GM19035 (cell line): ENCODE data around the gene SIGLEC9.
A peak's percentile ranks its signal among the peaks of the same experiment; 100 is the strongest.

Experiments used
- ATAC-seq: cut with Tn5 transposase; IDR thresholded peaks from one replicate; pipeline ENCODE4 v1.9.1; 2021; ENCODE audit not compliant: unreplicated experiment

Gene SIGLEC9

DNA sequence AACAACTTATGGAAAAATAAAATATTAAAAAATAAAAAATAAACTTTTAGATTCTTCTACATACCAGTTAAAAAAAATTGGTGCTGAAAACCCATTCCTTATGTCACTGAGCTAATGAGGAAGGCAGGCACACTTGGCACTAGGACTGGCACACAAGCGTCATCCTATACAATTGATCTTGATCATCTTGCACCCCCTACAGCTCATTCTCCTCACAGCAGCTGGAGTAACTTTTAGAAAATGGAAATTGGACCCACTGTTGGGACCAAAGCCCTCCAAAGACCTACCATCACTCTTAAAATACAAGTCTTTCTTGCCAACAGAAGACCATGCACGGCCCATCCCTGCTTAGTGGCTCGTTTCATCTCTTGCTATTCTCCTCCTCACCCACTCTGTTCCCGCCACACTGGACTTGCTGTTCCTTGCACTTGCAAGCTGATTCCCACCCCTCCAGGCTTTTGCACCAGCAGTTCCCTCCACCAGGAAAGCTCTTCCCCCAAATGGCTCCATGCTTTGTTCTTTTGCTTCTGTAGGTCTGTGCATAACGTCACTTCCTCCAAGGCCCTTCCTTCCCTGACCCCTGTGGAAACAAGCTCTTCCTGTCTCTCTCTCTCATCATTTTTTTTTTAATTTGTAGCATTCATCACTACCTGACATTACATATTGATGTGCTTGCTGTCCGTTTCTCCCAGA lies 28.1 kb upstream of the SIGLEC9 start:
- no peak for ATAC-seq

DNA sequence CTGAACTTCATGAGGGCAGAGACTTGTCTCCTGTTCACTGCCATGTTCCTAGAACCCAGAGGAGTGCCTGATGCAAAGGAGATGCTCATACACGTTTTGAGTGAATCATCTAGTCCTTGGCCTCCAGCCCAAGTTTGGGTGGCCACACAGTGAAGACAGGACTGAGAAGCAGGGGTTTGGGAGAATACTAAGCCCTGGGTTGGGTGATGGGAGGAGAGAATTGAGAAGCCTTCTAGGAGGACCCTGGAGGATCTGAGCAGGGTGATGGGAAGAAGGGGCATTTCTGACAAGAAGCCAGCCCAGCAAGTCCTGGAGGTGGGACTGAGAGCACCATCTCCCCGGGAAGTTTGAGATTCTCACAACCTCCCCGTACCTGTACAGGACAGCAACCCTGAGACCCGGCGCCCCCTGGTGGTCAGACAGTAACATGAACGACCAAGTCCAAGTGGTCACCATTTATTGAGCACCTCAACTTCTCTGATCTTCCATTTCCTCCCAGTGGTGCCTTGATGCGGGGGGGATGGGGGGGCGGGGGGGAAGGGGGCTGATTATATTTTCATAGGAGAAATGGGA lies 27.5 kb upstream of the SIGLEC9 start:
- ATAC-seq = no peak

DNA sequence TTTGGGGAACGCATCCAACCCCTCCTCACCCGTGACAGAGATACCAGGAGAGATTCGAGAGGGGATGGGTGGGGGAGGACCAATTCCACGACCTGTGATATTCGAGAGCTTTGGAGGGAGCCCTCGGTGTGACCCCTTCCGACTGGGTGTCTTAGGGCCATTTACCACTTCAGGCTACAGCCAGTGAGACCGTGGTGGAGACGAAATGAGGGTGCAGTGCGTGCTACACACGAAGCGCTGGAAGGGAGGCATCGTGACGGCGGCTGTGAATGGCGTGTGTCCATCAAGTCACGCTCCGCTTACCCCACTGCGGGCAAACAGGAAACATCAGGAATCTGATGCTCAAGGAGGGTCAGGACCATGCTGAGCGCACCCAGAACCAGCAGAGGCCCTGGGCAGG lies 26.9 kb upstream of the SIGLEC9 start:
- ATAC-seq = no peak

DNA sequence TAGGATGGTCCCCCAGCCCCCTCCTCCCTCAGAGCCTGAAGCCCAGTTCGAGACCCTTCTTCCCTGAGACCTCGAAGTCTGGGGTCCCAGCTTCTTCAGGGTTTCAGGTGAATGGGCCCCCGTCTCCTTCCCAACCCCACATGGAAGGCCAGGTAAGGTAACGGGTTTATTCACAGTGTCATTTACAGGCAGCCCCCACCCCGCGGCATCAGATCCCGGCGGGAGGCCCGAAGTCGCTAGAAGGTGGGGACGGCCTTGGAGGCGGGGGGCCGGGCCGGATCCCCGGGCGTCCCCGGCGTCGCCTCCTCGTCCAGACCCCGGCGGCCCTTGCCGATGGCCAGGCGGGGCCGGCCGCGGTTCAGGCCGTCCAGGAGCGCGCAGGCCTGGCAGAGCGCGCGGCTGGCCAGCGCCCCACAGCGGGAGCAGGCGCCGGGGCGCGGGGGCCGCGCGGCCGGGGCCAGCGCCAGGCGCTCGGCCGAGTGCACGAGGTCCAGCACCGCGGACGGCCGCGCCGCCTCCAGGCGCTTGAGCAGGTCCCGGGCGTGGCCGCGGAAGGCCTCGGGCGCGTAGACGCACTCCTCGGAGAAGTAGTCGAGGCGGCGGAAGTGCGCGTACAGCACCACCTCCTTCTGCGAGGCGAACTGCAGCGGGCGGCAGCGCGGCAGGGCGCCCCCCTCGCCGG lies 26.2 kb upstream of the SIGLEC9 start:
- ATAC-seq = no peak

DNA sequence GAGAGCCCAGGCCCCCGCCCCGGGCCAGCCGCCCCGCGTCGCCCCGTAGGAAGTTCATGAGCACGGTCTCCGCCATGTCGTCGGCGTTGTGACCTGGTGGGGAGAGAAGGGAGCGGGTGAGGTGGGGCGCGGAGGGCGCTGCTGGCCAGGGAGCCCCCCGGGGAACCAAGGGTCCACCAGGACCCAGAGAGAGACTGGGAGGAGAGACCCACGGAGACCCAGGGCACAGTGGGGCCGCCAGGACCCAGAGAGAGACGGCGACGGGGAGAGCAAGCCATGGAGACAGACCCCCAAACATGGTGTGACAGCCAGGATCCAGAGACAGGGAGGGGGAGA lies 25.7 kb upstream of the SIGLEC9 start:
- no peak for ATAC-seq

DNA sequence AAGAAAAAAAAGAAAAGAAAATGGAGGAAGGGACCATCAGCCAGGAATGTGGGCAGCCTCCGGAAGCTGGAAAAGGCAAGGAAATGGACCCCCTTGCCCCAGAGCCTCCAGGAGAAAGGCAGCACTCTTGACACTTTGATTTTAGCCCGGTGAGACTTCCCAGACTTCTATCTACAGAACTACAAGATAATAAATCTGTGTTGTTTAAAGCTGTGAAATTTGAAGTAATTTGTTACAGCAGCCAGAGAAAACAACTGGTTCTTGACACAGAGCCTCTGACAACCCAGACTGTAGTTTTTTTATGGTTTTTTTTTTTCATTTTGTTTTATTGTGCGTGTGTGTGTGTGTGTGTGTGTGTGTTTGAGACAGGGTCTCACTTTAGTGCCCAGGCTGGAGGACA lies 24.1 kb upstream of the SIGLEC9 start:
- no peak for ATAC-seq

DNA sequence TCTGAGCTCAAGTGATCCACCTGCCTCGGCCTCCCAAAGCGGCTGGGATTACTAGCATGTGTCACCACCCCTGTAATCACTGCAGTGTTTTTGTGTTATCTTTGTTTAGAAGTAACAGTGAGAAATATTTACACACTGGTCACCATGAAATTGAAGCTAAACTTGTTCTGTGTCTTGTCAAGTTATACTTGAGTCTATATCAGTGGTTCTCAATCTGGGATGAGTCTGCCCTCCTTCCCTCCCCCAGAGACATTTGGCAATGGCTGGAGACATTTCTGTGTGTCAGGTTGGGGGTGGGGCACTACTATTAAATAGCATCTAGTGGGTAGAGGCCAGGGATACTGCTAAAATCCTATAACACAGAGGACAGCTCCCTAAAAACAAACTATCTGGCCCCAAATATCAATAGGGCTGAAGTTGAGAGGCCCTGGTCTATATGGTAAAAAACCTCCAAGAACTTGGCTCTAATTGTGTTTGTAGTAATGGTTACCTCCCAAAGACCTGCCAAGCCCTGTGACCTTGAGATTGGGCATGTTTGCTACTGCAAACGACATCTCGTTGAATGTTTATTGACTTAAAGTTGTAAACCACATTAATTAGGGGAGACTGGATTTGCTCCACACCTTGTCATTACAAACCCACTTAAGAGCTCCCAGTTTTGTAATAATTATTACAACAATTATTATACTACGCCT lies 23.4 kb upstream of the SIGLEC9 start:
- no peak for ATAC-seq

DNA sequence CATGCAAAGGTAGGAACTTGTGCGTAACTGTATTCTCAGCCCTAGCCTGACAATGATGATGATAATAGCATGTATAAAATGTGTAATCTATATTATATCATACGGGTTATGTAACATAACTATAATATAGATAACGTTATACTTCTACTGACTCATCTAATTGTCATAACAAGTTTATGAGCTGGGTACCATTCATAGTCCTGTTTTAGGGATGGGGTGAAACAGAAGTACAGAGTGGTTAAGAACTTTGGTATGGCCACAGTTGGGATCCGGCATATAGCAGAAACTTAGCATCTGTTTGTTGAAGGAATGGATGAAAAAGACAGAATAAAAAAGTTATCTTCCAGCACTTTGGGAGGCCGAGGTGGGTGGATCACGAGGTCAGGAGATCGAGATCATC lies 21.7 kb upstream of the SIGLEC9 start:
- no peak for ATAC-seq

DNA sequence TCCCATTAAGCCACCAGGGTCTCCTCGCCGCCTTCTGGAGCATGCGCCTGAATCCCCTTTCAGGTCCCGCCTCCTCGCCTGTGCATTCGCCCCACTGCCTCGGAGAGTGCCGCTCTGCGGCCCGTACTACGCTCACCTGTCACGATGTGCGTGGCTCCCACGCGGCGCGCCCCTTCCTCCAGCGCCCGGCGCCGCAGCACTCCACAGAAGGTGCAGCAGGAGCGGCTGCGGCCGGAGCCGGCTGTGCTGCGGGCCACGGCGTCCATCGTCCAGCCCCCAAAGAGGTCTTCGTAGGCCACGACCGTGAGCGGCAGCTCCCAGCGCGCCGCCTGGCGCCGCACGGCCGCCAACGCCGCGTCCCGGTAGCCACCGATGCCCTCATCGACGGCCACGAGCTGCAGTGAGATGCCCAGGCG lies 20.8 kb upstream of the SIGLEC9 start:
- no peak for ATAC-seq

DNA sequence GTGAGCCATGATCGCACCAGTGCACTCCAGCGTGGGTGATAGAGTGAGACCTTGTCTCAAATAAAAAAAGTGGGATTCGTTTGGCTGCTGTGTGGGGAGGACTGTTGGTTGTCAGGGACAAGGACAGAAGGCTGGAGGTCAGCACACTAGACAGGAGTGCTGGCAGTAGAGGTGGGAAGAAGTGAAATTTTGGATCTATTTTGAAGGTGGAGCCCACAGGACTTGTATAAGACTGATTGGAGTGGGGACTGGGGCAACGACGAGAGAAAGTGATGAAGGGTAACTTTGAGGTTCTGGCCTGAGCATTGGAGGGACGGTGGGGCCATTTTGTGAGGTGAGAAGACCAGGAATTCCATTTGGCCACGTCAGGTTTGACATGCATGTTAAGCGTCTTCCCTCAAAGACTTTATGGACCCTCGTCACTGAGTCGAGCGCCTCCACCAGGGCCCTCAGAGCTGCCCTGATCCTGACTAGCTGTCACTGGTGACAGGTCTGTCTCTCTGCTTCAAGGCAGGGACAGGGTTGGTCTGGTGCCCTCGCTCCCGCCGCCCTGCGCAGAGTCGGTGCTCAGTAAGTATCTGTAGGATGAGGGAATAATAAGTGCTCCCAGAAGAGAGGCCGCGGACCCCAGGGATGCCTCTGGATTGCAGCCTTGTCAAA lies 17.2 kb upstream of the SIGLEC9 start:
- no peak for ATAC-seq

DNA sequence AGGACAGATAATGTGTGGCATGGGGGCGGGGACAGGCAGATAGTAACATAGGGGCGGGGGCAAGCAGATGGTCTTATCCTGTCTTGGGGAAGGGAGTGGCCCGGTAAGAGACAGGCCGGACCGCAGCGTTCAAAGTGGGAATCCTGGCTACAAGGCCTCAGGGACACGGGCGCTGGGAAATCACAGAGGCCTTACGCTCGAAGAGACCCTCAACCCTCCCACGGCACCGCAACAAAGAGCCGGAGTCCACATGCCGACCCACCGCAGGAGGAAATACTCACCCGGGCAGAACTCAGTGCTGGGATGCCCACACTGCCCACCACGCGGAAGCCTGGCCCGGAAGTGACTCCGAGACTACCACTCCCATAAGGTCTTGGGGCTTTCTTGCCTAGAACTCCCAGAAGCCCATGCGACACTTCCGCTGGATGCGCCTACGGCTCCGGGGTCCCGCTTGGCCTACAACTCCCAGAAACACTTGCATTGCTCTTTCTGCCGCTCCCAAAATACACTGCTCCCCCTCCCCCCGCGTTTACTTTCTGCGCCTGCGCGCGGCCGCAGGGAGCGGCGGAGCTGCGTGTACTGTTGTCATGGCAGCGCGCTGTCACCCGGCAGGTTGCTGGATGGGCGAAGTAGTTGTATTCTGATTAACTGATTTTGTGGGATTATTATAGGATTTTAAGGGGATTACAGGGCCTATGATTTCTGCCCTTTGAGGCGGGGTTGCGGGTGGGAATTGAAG lies 16.5 kb upstream of the SIGLEC9 start, which contains the start of gene CTU1:
TSS of gene CTU1 (minus strand) at position 344 of the 739 bp plus-strand sequence. CDS start 3,840 bp downstream, outside the sequence.
- peak; percentile 96 for ATAC-seq

DNA sequence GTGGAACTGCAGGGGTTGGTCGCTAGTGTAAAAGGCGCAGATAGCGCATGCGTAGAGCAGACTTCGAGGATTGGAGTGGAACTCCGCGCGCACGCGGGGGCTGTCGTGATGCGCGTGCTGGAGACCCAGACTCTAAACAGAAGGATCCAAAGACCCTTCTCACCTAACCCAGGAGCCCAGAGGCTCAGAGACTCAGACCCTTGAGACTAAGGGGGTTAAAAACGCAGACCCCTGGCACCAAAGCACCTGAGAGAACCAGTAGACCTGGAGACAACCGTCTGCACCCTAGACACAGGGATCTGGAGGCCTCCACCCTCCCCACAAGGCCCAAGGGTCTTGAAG lies 15.9 kb upstream of the SIGLEC9 start:
- ATAC-seq = peak; percentile 30

DNA sequence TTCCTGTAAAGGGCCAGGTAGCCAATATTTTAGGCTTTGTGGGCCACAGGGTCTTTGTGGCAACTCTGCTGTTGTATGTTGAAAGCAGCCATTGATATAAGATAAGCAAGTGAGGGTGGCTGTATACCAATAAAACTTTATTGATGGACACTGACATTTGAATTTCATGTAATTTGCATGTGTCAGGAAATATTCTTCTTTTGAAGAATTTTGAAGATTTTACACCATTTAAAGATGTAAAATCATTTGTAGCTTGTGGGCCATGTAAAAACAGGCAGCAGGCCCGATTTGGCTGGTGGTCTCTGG lies 14.1 kb upstream of the SIGLEC9 start:
- ATAC-seq = no peak

DNA sequence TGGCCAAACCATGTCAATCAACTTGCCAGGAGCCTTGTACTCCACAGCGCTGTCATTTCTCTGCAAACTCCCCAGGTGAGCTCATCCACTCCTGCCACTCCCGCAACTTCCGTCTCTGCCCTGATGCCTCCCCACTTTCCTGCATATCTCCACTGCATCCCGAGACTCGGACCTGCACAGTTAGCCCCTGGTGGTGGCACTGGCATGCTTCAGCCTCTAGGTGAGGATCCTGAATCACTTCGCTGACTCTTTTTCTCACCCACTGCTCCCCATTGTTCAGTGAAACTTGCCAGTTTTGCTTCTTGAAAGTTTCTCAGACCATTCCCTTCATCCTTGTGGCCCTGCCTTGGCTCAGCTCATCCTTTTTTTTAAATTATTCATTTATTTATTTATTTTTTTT lies 13.1 kb upstream of the SIGLEC9 start:
- no peak for ATAC-seq

DNA sequence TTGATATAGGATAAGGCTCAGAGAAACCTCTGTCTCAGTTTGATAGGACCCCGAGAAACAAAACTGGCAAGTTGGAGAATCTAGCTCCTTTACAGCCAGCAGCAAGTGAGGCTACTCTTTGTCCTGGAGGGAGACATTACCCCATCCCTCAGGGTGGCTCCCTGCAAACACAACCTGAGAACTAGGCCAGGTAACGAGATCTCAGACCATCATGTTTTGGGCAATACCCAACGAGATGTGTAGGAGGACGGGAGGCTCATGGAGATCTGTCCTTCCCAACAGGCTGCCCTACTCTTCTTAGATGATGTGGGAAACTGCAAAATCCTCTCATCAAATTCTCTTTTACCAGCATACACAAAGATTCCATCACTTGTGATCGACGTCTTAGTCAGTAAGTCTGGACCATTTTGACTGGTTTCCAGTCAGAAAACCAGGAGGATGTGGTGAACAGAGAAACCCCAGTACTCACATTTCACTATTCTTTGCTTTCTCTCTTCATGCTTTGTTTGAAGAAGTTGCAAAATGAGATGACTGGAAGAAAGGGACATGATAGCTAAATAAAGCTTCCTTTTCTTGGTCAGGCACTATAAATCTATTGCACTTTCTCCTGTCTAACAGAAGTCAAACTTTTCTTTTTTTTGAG lies 10.5 kb upstream of the SIGLEC9 start:
- ATAC-seq = no peak

DNA sequence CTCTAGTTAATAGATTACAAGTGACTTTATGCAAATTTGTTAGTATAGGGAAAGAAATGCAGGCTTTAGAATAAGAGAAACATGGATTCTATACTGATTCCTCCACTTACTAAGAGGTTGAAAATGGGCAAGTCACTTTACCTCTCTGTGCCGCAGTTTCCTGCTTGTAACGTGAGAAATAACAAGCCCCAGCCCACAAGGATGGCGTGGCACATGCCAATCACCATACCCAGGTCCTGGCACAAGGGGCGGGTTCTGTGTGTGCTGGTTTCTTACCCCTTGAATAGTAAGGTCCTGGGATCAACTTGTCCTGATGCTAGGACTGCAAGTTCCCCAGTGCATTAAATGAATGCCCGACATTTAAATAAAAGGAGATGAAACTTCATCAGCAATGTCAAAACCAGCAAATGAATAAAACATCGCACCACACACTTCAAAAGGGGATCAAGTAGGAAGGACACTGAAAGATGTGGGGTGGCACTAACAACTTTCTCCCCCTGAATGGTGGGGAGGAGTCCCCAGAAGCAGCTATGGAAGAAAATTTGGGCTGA lies 7.9 kb upstream of the SIGLEC9 start:
- ATAC-seq = no peak

DNA sequence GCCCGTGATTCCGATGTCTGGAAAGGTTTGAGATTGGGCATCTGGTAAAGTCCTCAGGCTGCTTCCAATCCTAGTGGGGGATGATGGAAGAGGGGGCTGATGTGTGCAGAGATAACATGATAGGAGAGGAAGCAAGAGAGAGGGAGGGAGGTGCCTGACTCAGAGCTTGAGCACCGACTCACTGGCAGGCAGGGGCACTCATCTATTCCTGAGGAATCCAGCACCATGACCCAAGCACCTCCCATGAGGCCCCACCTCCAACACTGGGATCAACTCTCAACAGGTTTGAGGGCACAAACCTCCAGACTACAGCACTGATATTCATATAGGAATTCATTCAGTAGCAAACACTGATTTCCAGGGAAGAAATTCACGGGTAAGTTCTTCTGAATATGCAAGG lies 5.6 kb upstream of the SIGLEC9 start:
- no peak for ATAC-seq

DNA sequence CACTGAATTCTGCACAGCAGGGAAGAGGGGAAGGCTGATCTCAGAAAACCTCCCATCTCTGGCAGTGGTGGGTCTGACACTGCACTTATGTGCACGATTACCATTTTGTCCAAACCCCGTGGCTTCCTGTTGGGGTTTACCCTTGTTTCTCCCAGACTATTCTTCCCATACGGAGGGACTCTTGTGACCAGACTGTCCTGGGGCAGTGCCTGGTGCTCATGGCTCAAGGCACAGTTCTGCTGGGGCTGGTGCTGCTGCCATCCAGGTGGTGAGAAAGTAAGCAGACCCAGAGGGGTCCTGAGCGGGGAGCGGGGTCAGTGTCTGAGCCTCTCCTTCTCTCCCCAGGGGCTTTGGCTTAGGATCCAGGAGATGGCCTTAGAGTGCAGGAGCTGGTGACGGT lies 5.1 kb upstream of the SIGLEC9 start:
- no peak for ATAC-seq

DNA sequence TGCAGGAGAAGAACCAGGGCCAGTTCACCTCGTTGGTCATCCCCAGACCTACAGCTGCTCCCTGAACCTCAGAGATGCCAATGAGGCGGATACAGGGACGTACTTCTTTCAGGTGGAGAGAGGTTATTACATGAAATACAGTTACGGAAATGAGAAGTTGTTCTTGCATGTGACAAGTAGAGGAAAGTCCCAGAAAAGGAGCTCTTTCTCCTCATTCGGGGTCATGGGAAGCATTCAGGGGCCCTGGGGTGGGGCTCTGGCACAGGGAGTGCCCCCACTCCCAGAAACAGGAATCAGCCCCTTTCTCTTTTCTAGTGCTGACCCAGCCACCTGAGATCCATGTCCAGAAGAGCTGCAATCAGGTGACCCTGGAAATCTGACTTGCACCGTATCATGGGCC lies 4.5 kb upstream of the SIGLEC9 start:
- no peak for ATAC-seq

DNA sequence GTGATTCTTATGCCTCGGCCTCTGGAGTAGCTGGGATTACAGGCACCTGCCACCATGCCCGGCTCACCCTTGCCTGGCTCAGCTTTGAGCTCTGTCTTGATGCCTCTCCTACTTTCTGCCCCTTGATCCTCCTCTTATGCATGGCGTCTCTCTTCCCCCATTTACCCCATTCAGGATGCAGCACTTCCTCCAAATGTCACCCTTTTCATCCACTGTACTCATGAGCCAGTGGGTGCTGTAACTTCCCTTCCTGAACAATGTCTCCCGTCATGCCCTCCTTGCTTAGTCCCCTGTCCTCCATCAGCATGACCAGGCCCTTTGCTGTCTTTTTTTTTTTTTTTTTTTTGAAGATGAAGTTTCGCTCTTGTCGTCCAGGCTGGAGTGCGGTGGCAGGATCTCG lies 3.4 kb upstream of the SIGLEC9 start:
- ATAC-seq = no peak
